ENCODE data around the gene ERVW-1. TPM values are rescaled to one million over a fixed set of nuclear protein-coding genes. Genes with fewer than 3 reads are reported as not detected.

The ERVW-1 gene
- total and polyA plus RNA-seq, 2 experiments from 2014 or later, result 0.07 TPM; not detected in 1

GRCh38 chr7:92506363-92506762 lies 28.6 kb upstream of the ERVW-1 start:
- no peak for DNase-seq (ENCODE audit: low spot score)
- Mint-ChIP-seq H3K36me3 (ENCODE audit: low read depth) (peaks cover 11% of the 10 kb centered on the region; the same call in 2 of the 3 replicates), H3K4me3 (no peak overlapping the region), H3K9me3 (no peaks in the 10 kb centered on the region), H3K27me3 (ENCODE audit: insufficient read depth, low read depth, poor library complexity) (no peaks in the 10 kb centered on the region), H3K4me1 (no peaks in the 10 kb centered on the region), H3K27ac (no peak overlapping the region)
- H2AFZ ChIP-seq, result no peak overlapping the region
- no peak for ATAC-seq
- no peaks in the 10 kb centered on the region for H3K27me3 ChIP-seq (ENCODE audit: insufficient read depth)
- H3K27ac ChIP-seq (ENCODE audit: low read depth), result peak overlapping the region; percentile 17; the same call in 1 of the 2 replicates
- peaks cover 15% of the 10 kb centered on the region for H3K36me3 ChIP-seq (ENCODE audit: insufficient read depth)
- no peak overlapping the region for H3K4me2 ChIP-seq
- no peak for TF ChIP-seq ZNF114 (CRISPR knock-in tag; IDR thresholded peaks at IDR 0.05)
- TF ChIP-seq ZNF331 (CRISPR knock-in tag; IDR thresholded peaks at IDR 0.05; ENCODE audit: low read depth), result no peak
- no peak for TF ChIP-seq JUNB (IDR thresholded peaks at IDR 0.05; ENCODE audit: unreplicated experiment)
- TF ChIP-seq STAT1 (IDR thresholded peaks at IDR 0.05; ENCODE audit: unreplicated experiment), result no peak
- no peak for TF ChIP-seq EZH2 (IDR thresholded peaks at IDR 0.05; ENCODE audit: low read depth, unreplicated experiment)
- no peak for TF ChIP-seq CREB1 (CRISPR knock-in tag; IDR thresholded peaks at IDR 0.05; ENCODE audit: low read depth)
- no peak for TF ChIP-seq EZH2phosphoT487 (IDR thresholded peaks at IDR 0.05; ENCODE audit: unreplicated experiment)
- no peak for TF ChIP-seq NANOG (IDR thresholded peaks at IDR 0.05; ENCODE audit: borderline replicate concordance)
- TF ChIP-seq ETS1 (IDR thresholded peaks at IDR 0.05), result no peak
- no peak for TF ChIP-seq CTCF (conservative IDR thresholded peaks at IDR 0.05; ENCODE audit: low read depth in 2 of 2)
- no peak for TF ChIP-seq ZNF462 (CRISPR knock-in tag; IDR thresholded peaks at IDR 0.05)
- TF ChIP-seq REST (IDR thresholded peaks at IDR 0.05; ENCODE audit: unreplicated experiment), result no peak
- no peaks in the 10 kb centered on the region for H3F3A ChIP-seq (replicated peaks; ENCODE audit: low read depth)
- no peaks in the 10 kb centered on the region for H3K4me1 ChIP-seq (ENCODE audit: insufficient read depth)
- H3K4me3 ChIP-seq, result no peak overlapping the region
- H3K9me2 ChIP-seq (ENCODE audit: insufficient read depth), result no peaks in the 10 kb centered on the region
- H4K20me1 ChIP-seq (replicated peaks; ENCODE audit: insufficient read depth), result no peaks in the 10 kb centered on the region
- no peaks in the 10 kb centered on the region for H3K79me2 ChIP-seq (replicated peaks; ENCODE audit: insufficient read depth)
